HCT116 (cell line): Measurements from ENCODE around the gene PSKH1. TPM values are rescaled to one million over a fixed set of nuclear protein-coding genes. Genes with fewer than 3 reads are reported as not detected.

Experiments
- ATAC-seq: fragments of 200-7000 bp; cut with Tn5 transposase; 2 replicates; pipeline ENCODE4 v1.9.1; 2020; ENCODE audit warnings: mild to moderate bottlenecking, moderate library complexity
- BruUV-seq: library from RNA; stranded (reverse); fragments of 400-500 nt; replicated peaks from 2 replicates; lab custom pipeline; 2021; lab: Mats Ljungman, UMichigan
- CTCF ChIA-PET: fragments of 300-600 bp; sonication (Branson Sonifier 250); formaldehyde crosslinking; loops from one replicate; lab custom pipeline; 2021; ENCODE audit warnings: antibody characterized with exemption; lab: Charles Lee
- POLR2A ChIA-PET: fragments of 300-600, 350-600 bp; sonication (Branson Sonifier 250); formaldehyde crosslinking; loops from one replicate; lab custom pipeline; 2021; ENCODE audit warnings: antibody characterized with exemption; lab: Charles Lee
- RAD21 ChIA-PET, 2 experiments: fragments of 300-600 bp; sonication (Branson Sonifier 250); formaldehyde crosslinking; loops; one replicate each; lab custom pipeline; 2023; ENCODE audit warnings: low total read pairs in 2 of 2; ENCODE audit not compliant: uncharacterized antibody in 2 of 2, unreplicated experiment in 2 of 2, low non-redundant PET in 1 of 2; lab: Charles Lee
- DNase-seq: peaks from one replicate; pipeline ENCODE4 v3.0.0-alpha.2; 2010; ENCODE audit warnings: low read depth, low spot score
- H2AFZ ChIP-seq: fragments of 200-600 bp; shearing (Covaris generic), sonication (generic); 2 replicates; pipeline ENCODE4 v1.6.1; 2017; ENCODE audit warnings: low read depth, mixed run types, mixed read lengths, antibody characterized with exemption, low read length; ENCODE audit not compliant: poor library complexity, severe bottlenecking
- H3K27ac ChIP-seq: 2 replicates; pipeline ENCODE4 v1.5.1; 2012; ENCODE audit warnings: low read depth, low read length
- H3K27me3 ChIP-seq: fragments of 200-600 bp; sonication (generic); 2 replicates; pipeline ENCODE4 v1.6.1; 2016; ENCODE audit warnings: mixed run types, low read length, mixed read lengths; ENCODE audit not compliant: insufficient read depth
- H3K36me3 ChIP-seq, 2 experiments: fragments of 200-500 bp in 1 of 2; fragments of 200-600 bp in 1 of 2; sonication (Bioruptor generic) in 1 of 2; sonication (generic) in 1 of 2; 2 replicates each; pipeline versions ENCODE4 v1.5.1 to v1.6.1; 2014 to 2016; ENCODE audit warnings: low read length in 2 of 2, inconsistent platforms in 1 of 2, mixed read lengths in 1 of 2, mixed run types in 1 of 2; ENCODE audit not compliant: insufficient read depth in 2 of 2, control insufficient read depth in 1 of 2
- H3K4me1 ChIP-seq, 2 experiments: fragments of 200-600 bp in 1 of 2; sonication (generic) in 1 of 2; 2 replicates each; pipeline versions ENCODE4 v1.5.1 to v1.6.1; 2012 to 2017; ENCODE audit warnings: low read length in 2 of 2, inconsistent platforms in 1 of 2, mild to moderate bottlenecking in 1 of 2, mixed read lengths in 1 of 2, mixed run types in 1 of 2, moderate library complexity in 1 of 2; ENCODE audit not compliant: insufficient read depth in 2 of 2, control insufficient read depth in 1 of 2
- H3K4me2 ChIP-seq: fragments of 200-600 bp; sonication (generic); 2 replicates; pipeline ENCODE4 v1.6.1; 2017; ENCODE audit warnings: mixed run types, low read length, mixed read lengths
- H3K4me3 ChIP-seq, 2 experiments: fragments of 200-600 bp in 1 of 2; sonication (generic) in 1 of 2; replicated peaks in 1 of 2; 2 replicates each; pipeline ENCODE4 v1.5.1; 2011 to 2016; ENCODE audit warnings: low read length in 2 of 2, control low read depth in 1 of 2, low read depth in 1 of 2, mild to moderate bottlenecking in 1 of 2, mixed read lengths in 1 of 2, mixed run types in 1 of 2
- H3K79me2 ChIP-seq: fragments of 200-600 bp; sonication (generic); 2 replicates; pipeline ENCODE4 v1.6.1; 2017; ENCODE audit warnings: mild to moderate bottlenecking, mixed run types, low read length, moderate library complexity, mixed read lengths; ENCODE audit not compliant: insufficient read depth
- H3K9ac ChIP-seq: fragments of 200-600 bp; sonication (generic); 2 replicates; pipeline ENCODE4 v1.6.1; 2016; ENCODE audit warnings: low read length, mixed read lengths
- H3K9me2 ChIP-seq: fragments of 200-600 bp; sonication (generic), shearing (Covaris generic); 2 replicates; pipeline ENCODE4 v1.6.1; 2017; ENCODE audit warnings: mixed run types, mild to moderate bottlenecking, moderate library complexity; ENCODE audit not compliant: insufficient read depth
- H3K9me3 ChIP-seq, 2 experiments: fragments of 200-500 bp in 1 of 2; fragments of 200-600 bp in 1 of 2; sonication (Bioruptor generic) in 1 of 2; sonication (generic) in 1 of 2; 2 replicates each; pipeline ENCODE4 v1.6.1; 2014 to 2017; ENCODE audit warnings: low read length in 2 of 2, mixed read lengths in 2 of 2, inconsistent platforms in 1 of 2, low read depth in 1 of 2, mild to moderate bottlenecking in 1 of 2, mixed run types in 1 of 2, moderate library complexity in 1 of 2; ENCODE audit not compliant: control insufficient read depth in 1 of 2, insufficient read depth in 1 of 2
- H4K20me1 ChIP-seq: fragments of 200-600 bp; sonication (generic), shearing (Covaris generic); 2 replicates; pipeline ENCODE4 v1.6.1; 2017; ENCODE audit warnings: mixed run types, mild to moderate bottlenecking, moderate library complexity; ENCODE audit not compliant: insufficient read depth
- ATF3 ChIP-seq: IDR thresholded peaks from 2 replicates; pipeline ENCODE4 v1.6.1; 2012
- CBX3 ChIP-seq: IDR thresholded peaks from 2 replicates; pipeline ENCODE4 v1.6.1; 2012; ENCODE audit warnings: low read depth
- CEBPB ChIP-seq: IDR thresholded peaks from 2 replicates; pipeline ENCODE4 v1.6.1; 2012; ENCODE audit warnings: low read depth
- EGR1 ChIP-seq: IDR thresholded peaks from 2 replicates; pipeline ENCODE4 v1.6.1; 2012; ENCODE audit warnings: low read depth
- EZH2 ChIP-seq: fragments of 200-600 bp; sonication (generic); IDR thresholded peaks from 2 replicates; pipeline ENCODE4 v1.6.1; 2017; ENCODE audit warnings: antibody characterized with exemption, mixed run types
- EZH2phosphoT487 ChIP-seq: fragments of 200-600 bp; IDR thresholded peaks from 2 replicates; pipeline ENCODE4 v1.6.1; 2018; ENCODE audit warnings: antibody characterized with exemption, borderline replicate concordance
- JUND ChIP-seq: IDR thresholded peaks from 2 replicates; pipeline ENCODE4 v1.6.1; 2012
- POLR2A ChIP-seq: IDR thresholded peaks from 2 replicates; pipeline ENCODE4 v1.7.0; 2011; ENCODE audit warnings: borderline replicate concordance; ENCODE audit not compliant: insufficient read depth, insufficient read length; ENCODE audit errors: extremely low read depth
- SP1 ChIP-seq: IDR thresholded peaks from 2 replicates; pipeline ENCODE4 v1.6.1; 2012; ENCODE audit warnings: low read depth
- SRF ChIP-seq: IDR thresholded peaks from 2 replicates; pipeline ENCODE4 v1.6.1; 2012; ENCODE audit warnings: low read depth
- TCF7L2 ChIP-seq: IDR thresholded peaks from 2 replicates; pipeline ENCODE4 v1.7.0; 2011; ENCODE audit warnings: borderline replicate concordance, inconsistent platforms; ENCODE audit not compliant: insufficient read depth, insufficient read length; ENCODE audit errors: extremely low read depth
- ZFX ChIP-seq: fragments of 450-650 bp; IDR thresholded peaks from 2 replicates; pipeline ENCODE4 v1.6.1; 2017
- ZNF274 ChIP-seq: fragments of 200-500 bp; sonication (Bioruptor generic); IDR thresholded peaks from 2 replicates; pipeline ENCODE4 v1.6.1; 2014; ENCODE audit warnings: mild to moderate bottlenecking, low read depth, low read length, inconsistent platforms
- intact Hi-C: fragments of 100-400 bp; cut with micrococcal nuclease; formaldehyde crosslinking; loops from 2 replicates; pipeline ENCODE4 v1.10.0; 2022
- total RNA-seq: library from RNA; stranded (reverse); gene quantifications from one replicate; pipeline ENCODE4 v1.2.1, GENCODE V29; 2021; ENCODE audit not compliant: unreplicated experiment
- TF ChIP-seq, protein P1 (sequence below): IDR thresholded peaks from 2 replicates; pipeline ENCODE4 v1.6.1; 2011; ENCODE audit warnings: mild to moderate bottlenecking, low read length, moderate library complexity; ENCODE audit not compliant: insufficient replicate concordance; ENCODE audit errors: extremely low read depth
- TF ChIP-seq, protein P2 (sequence below): IDR thresholded peaks from 2 replicates; pipeline ENCODE4 v1.6.1; 2012

PSKH1 gene
- total RNA-seq, 1 experiment from 2014 or later = 16.2 TPM

DNA sequence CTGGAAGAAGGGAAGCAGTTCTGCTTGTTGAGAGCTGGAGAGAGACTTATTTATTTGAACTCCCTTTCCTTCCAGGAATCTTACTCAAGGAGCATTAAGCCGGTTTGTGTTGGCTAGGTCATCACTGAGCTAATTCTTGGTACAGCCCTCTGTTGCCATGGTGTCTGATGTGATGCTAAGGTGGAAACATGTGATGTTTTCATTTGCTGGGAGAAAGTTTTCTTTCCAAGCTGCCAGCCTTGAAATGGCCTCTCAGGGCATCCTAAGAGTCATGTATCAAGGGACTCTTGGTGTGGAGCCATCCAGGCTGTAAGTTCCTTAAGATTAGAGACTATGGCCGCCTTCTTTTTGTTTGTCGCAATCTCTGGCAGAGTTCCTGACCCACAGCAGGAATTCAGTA, 4.2 kb downstream of the PSKH1 start:
- DNase-seq (no peak), ATAC-seq (no peak)
- CTCF ChIA-PET = no interaction called here
- Histone ChIP-seq H3K79me2 (peaks cover 48% of the 10 kb centered on the region), H2AFZ (no peak overlapping the region), H3K9me3 (no peaks in the 10 kb centered on the region), H3K9ac (no peak overlapping the region), H3K36me3 (no peaks in the 10 kb centered on the region), H3K4me3 (no peak overlapping the region), H3K27me3 (no peaks in the 10 kb centered on the region), H3K27ac (no peak overlapping the region), H4K20me1 (no peaks in the 10 kb centered on the region), H3K9me2 (no peaks in the 10 kb centered on the region), H3K4me2 (no peak overlapping the region), H3K4me1 (peaks cover 13% of the 10 kb centered on the region in 2 experiments)
- RAD21 ChIA-PET = no interaction called here
- TF ChIP-seq CBX3 = no peak
- no peak for TF ChIP-seq TCF7L2
- no peak for TF ChIP-seq CEBPB
- no peak for TF ChIP-seq ZFX
- no peak for TF ChIP-seq SRF
- TF ChIP-seq POLR2A = no peak
- TF ChIP-seq, protein P1, sequence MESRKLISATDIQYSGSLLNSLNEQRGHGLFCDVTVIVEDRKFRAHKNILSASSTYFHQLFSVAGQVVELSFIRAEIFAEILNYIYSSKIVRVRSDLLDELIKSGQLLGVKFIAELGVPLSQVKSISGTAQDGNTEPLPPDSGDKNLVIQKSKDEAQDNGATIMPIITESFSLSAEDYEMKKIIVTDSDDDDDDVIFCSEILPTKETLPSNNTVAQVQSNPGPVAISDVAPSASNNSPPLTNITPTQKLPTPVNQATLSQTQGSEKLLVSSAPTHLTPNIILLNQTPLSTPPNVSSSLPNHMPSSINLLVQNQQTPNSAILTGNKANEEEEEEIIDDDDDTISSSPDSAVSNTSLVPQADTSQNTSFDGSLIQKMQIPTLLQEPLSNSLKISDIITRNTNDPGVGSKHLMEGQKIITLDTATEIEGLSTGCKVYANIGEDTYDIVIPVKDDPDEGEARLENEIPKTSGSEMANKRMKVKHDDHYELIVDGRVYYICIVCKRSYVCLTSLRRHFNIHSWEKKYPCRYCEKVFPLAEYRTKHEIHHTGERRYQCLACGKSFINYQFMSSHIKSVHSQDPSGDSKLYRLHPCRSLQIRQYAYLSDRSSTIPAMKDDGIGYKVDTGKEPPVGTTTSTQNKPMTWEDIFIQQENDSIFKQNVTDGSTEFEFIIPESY = no peak
- no peak for TF ChIP-seq EZH2
- BruUV-seq = no TSS peak
- intact Hi-C loops = no loop called here
- POLR2A ChIA-PET = no interaction called here

GRCh38 chr16:67901734-67902133, 8.7 kb downstream of the PSKH1 start:
- intact Hi-C loops = no loop called here
- no TSS peak for BruUV-seq
- TF ChIP-seq CEBPB (no peak), ATF3 (no peak), EGR1 (no peak), SP1 (no peak), ZNF274 (no peak), JUND (no peak), EZH2phosphoT487 (no peak)
- TF ChIP-seq, protein P1 = no peak
- TF ChIP-seq, protein P2, sequence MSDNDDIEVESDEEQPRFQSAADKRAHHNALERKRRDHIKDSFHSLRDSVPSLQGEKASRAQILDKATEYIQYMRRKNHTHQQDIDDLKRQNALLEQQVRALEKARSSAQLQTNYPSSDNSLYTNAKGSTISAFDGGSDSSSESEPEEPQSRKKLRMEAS = no peak

More at GRCh38 chr16:67901734-67902133, 8.7 kb downstream of the PSKH1 start:
- H3K4me1 ChIP-seq = no peaks in the 10 kb centered on the region
- no peaks in the 10 kb centered on the region for H3K27me3 ChIP-seq
- H4K20me1 ChIP-seq = no peaks in the 10 kb centered on the region
- ATAC-seq (no peak), DNase-seq (no peak)
- H3K4me2 ChIP-seq = no peak overlapping the region
- no peak overlapping the region for H3K9ac ChIP-seq
- peaks cover 15% of the 10 kb centered on the region for H3K79me2 ChIP-seq
- ChIA-PET CTCF (no interaction called here), POLR2A (no interaction called here), RAD21 (no interaction called here)
- no peak overlapping the region for H2AFZ ChIP-seq
- H3K9me3 ChIP-seq = no peaks in the 10 kb centered on the region
- H3K9me2 ChIP-seq = no peaks in the 10 kb centered on the region
- no peaks in the 10 kb centered on the region; a peak in 1 of 4 replicates for H3K36me3 ChIP-seq
- no peak overlapping the region for H3K27ac ChIP-seq
- H3K4me3 ChIP-seq = no peak overlapping the region
